ENCODE results near the gene CDCA7L. TPM values are rescaled to one million over a fixed set of nuclear protein-coding genes. Genes with fewer than 3 reads are reported as not detected.
"Not testable (repeated sequence)": the region's sequence is repeated elsewhere in the genome, so short reads cannot be mapped to it uniquely, and the experiment has no call there.

The CDCA7L gene
- total RNA-seq, 1 donor from 2014 or later = 47.6 TPM

DNA sequence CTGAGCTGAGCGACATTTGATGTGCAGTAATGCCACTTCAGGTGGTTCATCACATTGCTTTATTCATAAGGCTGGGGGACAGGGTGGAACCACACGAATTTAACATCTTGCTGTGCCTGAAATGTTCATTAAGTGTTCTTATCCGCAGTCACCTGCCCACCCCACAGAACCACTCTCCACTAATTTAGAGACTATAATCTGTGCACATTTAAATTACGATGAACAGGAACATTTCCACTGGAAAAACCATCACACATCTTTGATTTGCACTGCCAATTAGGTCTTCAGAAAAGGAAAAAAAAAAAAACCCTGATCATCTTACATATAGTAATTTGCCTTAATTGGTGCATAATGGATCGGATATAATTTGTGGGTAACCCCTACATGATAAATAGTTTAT, 2.3 kb downstream of the CDCA7L start:
- DNase-seq = no peak

DNA sequence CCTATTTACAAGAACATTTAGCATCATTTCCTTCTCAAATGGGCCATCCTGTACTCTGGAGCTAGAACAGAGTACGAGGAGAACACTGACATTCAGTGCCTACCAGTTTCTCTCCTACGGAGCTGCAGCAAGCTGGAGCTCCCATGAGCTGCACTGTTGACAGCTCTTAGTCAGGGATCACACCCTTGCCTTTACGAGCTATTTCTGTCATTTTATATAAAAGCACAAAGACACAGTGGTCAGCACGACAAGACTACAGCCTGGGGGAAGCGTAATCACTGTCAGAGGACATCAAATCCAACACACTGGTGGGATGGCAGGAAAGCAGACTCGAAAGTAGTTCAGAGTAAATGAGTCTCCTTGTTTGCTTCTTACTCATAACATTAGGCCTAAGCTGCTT, 2.7 kb downstream of the CDCA7L start:
- no peak for DNase-seq

DNA sequence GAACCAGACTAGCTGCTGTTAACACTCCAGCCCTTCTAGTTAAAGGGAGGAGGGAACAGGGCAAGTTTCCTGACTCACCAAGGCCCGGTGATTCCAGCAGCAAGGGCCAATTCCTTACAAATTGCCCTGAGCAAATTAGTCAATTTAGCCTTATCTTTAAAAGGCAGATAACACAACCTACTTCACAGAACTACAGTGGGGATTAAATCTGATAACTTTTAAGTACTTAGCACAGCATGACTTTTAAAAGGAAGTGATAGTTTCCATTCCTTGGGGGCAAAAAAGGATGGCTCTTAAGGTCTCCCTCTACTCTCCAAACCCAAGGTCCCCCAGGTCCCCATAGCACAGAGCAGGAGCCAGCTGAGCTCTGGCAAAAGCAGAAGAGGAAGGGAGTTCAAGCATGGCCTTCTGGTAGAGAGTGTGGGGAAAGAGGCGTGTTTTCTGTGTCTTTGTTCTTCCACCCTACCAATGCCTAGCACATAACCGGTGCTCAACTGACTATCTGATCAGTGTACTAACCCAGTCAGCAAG, 4.0 kb downstream of the CDCA7L start:
- peak; percentile 31 for DNase-seq

DNA sequence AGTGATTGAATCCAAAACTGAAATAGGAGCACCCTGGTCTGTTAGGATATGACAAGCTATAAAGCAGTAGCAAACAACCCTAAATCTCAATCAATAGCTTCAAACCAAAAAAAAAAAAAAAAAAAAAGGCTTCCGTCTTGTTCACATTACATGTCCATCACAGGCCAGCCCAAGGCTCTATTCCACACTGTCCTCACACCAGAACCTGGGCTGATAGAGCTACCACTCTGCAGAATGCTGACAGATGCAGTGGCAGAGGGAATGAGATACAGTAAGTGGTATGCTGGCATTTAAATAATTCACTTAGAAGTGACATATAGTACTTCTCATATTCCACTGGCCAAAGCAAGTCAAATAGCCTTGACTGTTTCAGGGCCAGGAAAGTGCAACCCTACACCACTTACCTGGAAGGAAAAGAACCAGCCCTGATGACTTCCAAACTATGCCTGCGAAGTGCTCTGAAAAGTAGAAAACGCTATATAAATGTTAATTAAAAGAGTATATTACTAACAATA, 5.8 kb downstream of the CDCA7L start:
- DNase-seq = no peak

DNA sequence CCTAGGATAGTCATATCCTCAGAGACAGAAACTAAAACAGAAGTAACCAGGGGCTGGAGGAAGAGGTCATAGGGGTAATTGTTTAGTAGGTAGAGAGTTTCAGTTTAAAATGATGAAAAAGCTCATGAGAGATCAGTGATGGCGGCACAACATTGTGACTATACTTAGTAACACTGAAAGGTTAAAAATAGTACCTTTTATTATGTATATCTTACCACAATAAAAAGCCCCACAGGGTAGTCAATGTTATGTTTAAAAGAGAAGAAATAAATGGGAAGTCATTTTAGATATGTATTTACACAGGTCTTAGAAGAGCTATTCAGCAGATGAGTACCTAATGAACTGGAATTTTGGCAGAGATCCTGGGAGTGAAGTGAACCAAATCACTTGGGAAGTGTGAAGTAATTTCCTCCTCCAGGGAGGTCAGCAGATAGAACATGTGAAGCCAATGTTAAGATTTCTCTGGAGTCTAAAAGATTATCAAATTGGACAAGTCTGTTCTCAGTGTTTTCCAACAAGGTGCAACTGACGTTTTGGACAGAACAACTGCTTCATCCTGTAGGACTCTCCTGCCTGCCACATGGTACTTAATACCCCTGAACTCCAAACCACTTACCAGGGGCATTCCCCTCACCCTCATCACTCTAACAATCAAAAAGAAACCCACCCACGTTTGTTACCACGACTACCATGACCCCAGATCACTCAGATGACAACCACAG, 6.4 kb downstream of the CDCA7L start:
- peak; percentile 75 for DNase-seq

DNA sequence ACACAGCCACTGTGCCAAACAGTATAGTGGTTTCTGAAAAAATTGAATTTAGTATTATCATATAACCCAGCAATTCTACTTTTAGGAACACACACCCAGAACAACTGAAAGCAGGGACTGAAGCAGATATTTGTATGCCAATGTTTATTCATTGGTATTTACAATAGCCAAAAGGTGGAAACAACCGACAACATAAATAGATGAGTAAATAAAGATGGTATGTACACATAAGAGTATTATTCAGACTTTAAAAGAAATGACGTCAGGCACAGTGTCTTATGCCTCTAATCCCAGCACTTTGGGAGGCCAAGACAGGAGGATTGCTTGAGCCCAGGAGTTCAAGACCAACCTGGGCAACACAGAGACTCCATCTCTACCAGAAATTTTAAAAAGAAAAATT, 7.2 kb downstream of the CDCA7L start:
- no peak for DNase-seq

DNA sequence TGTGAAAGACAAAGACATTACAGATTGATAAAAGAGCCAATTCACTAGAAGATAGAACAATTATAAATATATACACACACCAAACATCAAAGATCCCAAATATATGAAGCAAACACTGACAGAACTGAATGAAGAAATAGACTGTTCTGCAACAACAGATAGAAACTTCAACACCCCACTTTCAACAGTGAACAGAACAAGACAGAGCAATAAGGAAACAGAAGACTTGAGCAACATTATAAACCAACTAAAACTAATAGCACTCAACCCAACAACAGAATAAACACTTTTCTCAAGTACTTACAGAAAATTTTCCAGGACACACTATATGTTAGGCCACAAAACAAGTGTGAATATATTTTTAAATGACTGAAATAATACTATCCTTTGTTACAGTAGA, 10.9 kb downstream of the CDCA7L start:
- no peak for DNase-seq

DNA sequence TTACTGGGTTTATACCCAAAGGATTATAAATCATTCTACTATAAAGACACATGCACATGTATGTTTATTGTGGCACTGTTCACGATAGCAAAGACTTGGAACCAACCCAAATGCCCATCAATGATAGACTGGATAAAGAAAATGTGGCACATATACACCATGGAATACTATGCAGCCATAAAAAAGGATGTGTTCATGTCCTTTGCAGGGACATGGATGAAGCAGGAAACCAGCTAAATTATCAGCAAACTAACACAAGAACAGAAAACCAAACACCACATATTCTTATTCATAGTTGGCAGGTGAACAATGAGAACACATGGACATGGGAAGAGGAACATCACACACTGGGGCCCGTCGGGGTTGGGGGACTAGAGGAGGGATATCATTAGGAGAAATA, 12.4 kb downstream of the CDCA7L start:
- DNase-seq = not testable (repeated sequence)

DNA sequence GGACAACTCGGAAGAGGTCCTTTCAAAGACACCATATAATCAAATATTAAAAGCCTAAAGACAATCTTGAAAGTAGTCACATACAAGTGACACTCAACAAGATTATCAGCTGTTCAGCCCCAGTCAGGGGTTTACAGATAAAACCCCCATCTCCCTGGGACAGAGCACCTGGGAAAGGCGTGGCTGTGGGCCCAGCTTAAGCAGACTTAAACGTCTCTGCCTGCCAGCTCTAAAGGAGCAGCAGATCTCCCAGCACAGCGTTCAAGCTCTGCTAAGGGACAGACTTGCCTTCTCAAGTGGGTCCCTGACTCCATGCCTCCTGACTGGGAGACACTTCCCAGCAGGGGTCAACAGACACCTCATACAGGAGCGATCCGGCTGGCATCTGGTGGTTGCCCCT, 18.0 kb downstream of the CDCA7L start:
- no peak for DNase-seq

DNA sequence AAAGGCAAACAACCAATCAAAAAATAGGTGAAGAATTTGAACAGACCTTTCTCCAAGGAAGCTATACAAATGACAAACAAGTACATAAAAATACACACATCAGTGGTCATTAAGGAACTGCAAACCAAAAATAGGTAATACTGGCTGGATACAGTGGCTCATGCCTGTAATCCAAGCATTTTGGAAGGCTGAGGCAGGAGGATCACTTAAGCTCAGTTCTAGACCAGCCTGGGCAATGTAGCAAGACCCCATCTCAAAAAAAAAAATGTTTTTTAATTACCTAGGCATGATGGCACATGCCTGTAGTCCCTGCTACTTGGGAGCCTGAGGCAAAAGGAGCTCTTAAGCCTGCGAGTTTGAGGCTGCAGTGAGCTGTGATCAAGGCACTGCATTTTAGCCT, 19.3 kb downstream of the CDCA7L start:
- DNase-seq = no peak

DNA sequence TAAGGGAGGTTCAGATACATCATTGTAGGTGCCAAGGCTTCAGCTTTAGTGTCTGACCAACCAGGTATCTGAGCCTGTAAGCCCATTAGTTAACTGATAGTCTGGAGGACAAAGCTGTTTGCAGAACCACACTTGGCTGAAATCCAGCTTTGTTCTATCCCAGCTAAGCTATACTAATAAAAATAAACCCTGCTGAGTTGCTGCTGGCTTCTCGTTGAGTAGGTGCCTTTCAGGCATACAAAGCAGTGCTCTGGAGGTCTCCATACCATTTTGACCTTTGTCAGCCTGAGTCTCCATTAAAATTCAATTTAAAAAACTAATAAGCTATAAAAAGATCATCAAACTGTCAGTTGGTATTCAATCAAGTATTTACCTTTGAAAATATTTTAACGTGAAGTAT, 22.0 kb downstream of the CDCA7L start:
- DNase-seq = peak; percentile 88

DNA sequence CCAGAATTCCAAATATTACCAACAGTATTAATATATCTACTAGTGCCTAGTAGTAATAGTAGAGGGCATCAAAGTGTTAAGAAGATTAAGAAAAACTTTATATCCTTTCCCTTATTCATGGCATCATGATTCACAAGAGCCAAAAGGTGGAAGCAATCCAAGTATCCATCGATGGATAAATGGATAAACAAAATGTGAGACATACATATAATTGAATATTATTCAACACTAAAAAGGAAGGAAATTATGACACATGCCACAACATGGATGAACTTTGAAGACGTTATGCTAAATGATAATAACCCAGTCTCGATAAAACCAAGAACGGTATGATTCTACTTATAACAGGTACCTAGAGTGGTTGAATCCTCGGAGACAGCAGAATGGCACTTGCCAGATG, 23.1 kb downstream of the CDCA7L start:
- peak; percentile 24 for DNase-seq

DNA sequence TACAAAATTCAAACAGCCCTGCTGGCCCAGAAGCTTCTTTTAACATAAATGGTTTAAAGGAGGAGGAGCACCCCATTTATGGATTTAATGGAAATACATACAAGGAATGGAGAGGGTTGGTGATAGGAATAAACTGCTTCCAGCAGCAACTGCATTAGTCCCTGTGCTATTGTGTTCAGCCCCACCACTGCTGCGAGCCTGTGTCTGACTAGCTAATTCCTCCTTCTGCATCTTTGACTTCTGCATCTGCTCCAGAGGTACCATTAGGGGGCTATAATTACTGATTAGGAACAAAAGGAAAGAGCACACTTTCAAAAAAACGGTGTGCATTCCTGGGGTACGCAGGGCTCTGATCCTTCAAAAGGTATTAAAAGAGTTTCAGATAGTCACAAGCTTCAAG, 24.8 kb downstream of the CDCA7L start:
- no peak for DNase-seq

DNA sequence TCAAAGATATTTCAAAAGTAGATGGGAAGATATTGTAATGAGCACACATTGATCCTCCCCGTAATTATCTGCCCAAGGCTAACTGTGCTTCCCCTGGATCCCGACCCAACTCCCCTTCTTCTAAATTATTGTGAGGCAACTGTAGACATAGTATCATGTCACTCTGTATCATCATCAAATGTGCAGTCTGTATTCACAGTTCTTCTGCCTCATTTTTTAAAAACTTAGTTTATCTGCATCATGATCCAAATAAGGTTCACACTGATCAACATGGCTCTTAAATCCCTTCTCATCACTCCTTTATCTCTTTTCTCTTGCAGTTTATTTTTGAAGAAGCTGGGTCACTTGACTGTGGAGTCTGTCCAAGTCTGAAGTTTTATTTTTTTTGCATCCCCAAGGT, 27.5 kb downstream of the CDCA7L start:
- DNase-seq = no peak

DNA sequence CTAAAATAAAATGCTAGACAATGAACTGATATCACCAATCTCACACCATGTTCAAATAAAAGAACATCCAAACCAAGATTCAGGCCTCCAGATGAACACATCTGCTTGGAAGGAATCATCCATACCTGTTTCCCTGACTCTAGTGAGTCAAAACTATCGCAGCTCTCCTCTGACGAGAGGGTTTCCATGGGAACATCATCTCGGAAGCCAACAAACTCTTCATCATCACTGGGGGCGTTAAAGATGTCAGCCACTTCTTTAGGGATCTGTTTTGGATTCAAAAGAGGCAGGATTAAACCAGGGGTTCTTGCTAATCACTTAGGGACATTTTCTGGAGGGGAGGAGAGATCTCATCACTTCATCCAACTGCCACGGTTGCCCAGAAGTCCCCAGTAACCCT, 29.1 kb downstream of the CDCA7L start:
- no peak for DNase-seq

DNA sequence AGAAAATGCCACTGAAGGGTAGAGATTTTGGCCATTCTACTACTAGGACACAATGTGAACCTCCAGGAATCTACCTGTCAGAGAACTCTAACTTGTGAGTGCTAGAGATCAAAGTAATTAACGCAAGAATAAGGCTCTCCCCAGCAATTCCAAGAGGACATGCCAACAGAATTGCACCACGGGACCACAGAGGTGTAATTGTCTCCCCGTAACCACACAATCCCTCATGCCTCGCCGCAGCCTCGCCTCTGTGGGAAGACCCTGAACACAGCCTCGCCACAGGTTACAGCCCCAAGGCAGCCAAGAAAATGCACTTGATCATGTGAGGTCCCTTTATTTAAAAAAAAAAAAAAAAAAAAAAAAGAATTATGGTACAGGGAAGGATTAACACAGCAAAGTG, 29.5 kb downstream of the CDCA7L start:
- DNase-seq = no peak

DNA sequence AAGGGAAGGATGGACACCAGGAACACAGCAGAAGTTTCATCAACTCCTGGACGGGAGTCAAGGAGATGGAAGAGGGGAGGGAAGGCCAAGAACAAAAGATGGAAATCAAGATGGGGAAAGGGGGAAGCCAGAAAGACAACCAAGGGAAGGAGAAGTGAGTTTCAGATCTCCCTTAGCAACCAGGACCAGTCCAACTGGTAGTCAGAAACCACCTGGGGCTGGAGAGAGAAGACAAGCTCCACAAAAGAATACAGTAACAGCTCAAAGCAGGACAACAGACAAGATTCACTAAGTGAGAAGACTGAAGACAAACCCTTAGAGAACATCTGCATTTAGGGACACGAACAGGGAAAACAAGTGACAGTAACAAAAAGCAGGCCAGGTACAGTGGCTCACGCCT, 30.6 kb downstream of the CDCA7L start:
- DNase-seq = no peak

DNA sequence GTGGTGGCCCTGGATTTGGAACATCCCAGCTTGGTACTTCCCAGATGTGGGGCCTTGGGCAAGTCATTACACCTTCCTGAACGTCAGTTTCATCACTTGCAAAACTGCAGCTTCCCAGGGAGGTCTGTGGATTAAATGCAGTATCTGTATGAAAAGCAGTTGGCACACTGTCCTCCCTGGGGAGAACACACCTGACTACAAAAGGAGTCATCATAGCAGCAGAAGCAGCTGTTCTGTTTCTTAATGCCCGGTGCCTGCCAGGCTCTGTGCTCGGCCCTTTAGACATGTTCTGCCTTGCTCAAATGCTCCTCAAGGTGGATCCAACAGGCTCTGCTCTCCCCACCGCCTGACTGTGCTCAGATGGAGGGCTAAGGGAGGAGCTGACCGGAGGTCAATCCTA, 31.0 kb downstream of the CDCA7L start:
- no peak for DNase-seq

DNA sequence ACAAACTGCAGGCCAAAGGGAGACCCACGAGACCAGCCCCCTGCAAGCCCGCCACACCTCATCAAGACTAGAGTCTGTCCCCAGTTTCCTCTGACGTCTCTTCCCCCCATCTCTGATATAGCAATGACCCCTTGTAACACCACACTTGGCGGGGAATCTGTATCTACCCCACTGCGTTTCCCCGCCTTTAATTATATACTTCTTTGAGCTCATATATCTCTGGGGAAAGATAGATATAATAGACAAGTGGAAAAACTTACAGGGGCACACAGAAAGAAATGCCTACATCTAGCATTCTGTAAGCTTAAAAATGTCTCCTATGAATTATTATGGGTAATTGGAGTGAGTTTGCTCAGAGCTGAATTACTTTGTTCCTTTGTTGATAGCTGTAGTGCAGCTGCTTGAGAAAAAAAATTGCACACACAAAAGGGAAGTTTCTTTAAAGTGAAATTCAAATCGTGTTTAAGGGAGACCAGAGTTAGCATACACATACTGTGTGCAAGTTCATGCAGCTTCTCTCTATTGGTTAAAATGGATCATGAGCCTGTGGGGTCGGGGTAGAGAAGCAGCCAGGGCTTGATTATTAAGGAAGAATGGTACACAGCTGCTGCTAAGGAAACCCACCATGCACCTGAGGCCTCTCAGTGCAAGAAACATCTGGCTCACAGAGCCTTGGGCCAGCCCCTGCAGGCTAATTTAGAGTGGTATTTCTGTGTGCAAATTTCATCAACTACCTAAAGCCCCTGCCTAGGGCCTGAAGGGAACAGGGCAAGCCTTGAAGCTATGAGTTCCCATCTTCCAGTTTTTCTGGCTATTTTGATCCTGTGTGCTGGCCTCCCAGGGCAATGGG, 32.5 kb downstream of the CDCA7L start:
- DNase-seq = no peak

DNA sequence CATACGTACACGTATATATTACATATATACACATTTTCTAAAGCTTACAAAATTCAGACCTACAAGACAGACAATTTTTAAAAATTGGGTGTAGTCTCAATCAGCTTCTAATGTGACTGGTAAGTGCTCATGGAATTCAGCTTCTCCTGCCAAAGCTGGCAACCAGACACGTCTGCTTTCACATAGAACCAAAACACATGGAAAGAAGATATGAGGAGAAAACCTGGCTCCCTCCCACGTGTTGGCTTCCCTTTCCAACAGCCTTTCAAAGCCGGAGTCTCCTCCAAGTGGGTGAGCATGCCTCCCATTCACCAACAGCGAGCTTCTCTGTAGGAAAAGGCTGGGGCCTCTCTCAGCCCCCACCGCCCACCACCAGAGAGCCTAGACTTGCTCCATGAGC, 33.4 kb downstream of the CDCA7L start:
- no peak for DNase-seq

DNA sequence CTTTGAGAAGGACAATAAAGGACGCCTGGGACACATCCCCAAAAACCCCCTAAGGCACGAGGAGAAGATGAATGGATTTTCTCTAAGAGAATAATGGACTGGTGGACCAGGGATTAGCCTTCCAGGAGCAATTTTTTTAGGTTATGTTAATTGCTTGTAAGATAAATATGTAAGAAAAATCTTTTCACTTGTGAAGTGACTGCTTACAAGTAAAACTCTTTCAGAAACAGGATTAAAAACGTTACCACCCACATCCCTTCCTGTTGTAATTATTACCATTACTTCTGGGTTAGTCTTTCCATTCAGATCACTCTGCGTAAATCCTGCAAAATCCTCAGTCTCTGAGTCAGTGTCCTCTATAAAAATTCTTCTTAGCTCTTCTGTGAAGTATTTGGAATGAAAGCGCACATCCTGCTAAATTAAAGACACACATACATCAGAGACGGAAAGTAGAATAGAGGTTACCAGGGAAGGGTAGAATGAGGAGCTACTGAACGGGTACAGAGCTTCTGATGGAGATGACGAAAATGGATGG, 34.3 kb downstream of the CDCA7L start:
- DNase-seq = no peak

DNA sequence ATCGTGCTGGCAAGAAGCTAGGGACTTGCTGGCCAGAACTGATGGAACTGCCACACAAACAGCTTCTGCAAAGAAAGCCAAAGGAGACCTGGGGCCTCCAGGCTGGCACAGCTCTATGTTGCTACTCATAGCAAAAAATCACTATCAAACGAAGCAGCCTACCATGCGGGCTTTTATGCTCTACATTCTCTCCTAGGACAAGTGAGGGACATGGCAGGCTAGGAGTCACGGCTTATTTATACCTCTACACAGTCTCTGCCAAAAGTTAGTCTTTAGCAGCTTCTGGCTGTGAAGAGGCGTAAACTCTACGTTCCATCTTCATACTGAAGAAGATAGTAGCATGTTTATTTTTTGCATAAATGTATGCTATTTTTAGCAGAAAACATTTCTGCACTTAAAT, 35.4 kb downstream of the CDCA7L start:
- DNase-seq = no peak

DNA sequence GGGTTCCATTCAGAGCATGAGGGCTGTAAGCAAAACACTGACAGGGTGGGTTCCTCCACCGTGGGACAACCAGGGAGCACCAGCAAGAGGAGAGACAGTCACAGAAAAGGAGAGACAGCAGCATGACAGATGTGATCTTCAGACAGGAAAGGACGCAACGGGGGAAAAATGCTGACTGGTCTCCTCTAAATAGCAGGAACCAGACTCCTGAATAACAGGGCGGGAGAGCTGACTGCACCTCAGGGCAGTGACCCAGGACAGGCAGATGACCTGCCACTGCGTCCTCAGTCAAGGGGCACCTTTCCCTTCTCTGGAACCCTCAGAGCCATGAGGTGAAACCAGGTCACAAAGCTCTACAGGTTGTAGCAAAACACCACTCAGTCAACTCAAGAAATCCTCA, 37.0 kb downstream of the CDCA7L start:
- DNase-seq = no peak
